GM13977 (cell line): ENCODE data around the gene CDC37.

Experiments used
- DNase-seq: peaks from one replicate; pipeline ENCODE4 v3.0.0; 2012; ENCODE audit warnings: low spot score
- in situ Hi-C: fragments of 300-500 bp; cut with MboI; formaldehyde crosslinking; loops from one replicate; pipeline ENCODE4 v1.12.0; 2022; ENCODE audit warnings: low sequenced_read_pairs, low pct_unique_long_range_greater_than_20kb, mixed read lengths, inconsistent platforms; ENCODE audit not compliant: unreplicated experiment
- TF ChIP-seq, protein P1 (sequence below): IDR thresholded peaks from 2 replicates; pipeline ENCODE4 v1.5.1; 2012; ENCODE audit warnings: mild to moderate bottlenecking, control low read depth; ENCODE audit not compliant: insufficient read depth; ENCODE audit errors: extremely low read depth, missing control alignments

CDC37 gene

DNA sequence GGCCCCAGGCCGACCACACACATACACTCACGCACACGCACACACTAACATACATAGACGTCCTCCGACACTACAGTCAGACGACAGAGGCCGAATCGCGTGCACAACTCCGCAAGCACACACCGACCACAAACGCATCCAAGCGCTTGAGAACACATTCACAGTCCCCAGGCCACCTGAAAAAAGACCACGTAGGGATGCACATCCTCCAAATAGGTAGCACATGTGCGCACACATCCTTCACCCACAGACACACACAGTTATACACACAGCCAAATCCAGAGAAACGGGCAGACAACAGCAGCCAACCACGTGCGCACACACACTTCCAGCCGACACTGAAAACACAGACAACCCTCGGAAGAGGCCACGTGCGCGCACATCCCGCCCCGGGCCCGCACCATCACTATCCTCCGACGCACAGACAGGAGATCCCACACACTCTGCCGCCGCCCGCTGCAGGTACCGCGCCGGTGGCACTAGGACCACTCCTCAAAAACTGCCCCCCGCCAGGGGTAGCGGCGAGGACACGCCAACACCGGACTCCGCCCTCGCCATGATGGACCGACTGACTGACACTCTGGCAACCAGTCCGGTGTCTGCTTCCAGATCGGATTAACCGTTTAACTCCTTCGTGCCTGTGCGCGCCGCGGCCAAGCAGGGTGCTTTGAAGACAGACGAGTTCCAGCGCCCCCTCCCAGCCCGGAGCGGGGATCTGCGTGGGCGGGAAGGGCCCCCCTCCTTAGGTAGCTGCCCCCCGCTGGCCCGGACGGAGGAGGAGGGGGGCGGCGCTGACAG, 16.5 kb upstream of the CDC37 start:
- TF ChIP-seq, protein P1, sequence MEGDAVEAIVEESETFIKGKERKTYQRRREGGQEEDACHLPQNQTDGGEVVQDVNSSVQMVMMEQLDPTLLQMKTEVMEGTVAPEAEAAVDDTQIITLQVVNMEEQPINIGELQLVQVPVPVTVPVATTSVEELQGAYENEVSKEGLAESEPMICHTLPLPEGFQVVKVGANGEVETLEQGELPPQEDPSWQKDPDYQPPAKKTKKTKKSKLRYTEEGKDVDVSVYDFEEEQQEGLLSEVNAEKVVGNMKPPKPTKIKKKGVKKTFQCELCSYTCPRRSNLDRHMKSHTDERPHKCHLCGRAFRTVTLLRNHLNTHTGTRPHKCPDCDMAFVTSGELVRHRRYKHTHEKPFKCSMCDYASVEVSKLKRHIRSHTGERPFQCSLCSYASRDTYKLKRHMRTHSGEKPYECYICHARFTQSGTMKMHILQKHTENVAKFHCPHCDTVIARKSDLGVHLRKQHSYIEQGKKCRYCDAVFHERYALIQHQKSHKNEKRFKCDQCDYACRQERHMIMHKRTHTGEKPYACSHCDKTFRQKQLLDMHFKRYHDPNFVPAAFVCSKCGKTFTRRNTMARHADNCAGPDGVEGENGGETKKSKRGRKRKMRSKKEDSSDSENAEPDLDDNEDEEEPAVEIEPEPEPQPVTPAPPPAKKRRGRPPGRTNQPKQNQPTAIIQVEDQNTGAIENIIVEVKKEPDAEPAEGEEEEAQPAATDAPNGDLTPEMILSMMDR: no peak
- in situ Hi-C loops: no loop called here
- peak; percentile 76 for DNase-seq

DNA sequence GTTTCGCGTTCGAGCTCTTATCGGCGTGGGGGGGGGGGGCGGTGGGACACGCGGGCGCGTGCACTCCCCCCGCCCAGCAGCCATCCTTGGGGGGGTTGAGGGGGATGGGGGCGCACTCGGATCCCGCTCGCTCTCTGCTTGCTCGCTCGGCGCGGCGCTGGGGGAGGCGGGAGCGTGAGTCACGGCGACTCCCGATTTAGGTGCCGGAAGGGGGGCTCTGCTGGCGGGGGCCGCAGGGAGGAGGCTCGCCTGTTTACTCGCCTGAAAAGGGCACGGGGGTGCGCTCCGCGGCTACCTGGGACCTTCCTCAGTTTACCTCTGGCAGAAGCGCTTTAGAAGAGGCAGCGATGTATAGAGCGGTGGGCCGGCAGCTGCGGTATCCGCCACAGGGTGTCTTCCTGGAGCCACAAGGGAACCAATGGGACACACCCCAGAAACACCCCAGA, 15.9 kb upstream of the CDC37 start:
- TF ChIP-seq, protein P1: peak; percentile 14
- DNase-seq: no peak
- in situ Hi-C loops: no loop called here

DNA sequence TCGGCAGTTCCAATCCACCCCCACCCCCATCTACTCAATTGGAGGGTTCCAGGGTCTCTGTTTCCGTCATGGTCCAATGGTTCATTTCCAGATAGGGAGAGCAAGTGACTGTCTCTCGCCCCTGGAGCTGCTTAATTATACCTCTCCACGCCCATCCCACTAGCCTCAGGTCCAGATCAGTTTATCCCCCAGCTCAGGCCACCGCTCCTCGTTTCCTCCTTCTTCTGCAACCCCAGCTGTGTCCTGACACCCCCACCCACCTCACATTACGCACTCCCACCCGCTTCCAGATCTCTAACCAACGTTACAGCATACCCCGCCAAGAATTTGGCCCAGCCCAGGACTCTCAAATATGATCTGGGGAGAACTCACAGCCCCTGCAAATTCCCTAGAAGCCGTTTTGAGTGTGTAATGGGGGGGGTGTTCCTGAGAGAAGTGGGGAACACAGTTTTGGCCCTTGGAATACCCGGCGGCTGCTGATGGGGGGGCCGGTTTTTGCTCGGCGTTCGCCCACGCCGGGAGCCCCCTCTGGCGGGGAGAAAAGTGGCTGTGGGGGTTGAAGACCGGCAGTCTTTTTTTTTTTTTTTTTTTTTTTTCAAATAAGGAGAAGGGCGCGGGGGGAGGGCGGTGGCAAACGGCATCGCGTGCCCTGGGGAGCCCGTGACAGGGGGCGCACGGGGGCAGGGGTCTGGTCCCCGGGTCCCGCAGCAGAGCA, 15.3 kb upstream of the CDC37 start:
- no peak for DNase-seq
- TF ChIP-seq, protein P1: peak; percentile 9
- in situ Hi-C loops: no loop called here

DNA sequence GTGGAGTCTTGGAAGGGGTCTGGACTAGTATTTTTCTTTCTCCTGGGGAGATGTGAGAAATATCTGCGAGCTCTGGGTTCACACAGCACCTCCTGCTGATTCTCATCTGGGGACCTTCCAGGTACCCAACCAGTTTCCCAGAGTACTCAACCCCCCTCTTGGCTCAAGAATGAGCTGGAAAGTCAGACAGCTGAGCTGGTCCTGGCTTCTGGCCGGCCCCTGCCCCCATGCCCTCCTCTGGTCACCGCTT, 14.8 kb upstream of the CDC37 start:
- TF ChIP-seq, protein P1: no peak
- DNase-seq: no peak
- in situ Hi-C loops: no loop called here

DNA sequence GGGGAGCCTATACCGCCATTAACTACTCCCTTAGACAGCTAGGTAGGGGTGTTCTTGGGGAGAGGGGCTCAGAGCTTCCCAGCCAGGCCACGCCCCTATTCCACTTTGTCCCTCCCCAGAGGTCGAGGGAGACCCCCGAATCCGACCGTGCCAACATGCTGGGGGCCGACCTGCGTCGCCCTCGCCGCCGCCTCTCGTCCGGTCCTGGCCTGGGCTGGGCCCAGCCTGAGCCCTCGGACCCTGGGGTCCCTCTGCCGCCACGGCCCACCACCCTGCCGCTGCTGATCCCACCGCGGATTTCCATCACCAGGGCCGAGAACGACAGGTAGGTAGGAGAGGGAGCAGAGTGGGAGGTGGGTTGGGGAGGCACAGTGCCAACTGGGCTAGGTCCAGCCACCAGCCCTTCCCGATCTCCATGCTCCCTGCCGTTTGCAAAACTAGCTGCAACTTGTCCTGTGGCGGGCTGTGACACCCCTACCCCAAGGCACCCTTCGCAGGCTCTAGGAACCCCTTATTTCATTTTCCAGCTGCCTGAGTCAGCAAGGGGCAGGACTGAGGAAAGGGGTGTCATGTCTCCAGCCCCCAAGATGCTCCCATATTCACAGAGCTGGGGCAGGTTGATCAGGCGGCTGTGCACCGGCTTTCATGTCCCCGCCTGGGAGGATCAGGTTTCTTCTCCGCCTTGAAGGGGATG, 14.3 kb upstream of the CDC37 start:
- TF ChIP-seq, protein P1: no peak
- in situ Hi-C loops: no loop called here
- no peak for DNase-seq

DNA sequence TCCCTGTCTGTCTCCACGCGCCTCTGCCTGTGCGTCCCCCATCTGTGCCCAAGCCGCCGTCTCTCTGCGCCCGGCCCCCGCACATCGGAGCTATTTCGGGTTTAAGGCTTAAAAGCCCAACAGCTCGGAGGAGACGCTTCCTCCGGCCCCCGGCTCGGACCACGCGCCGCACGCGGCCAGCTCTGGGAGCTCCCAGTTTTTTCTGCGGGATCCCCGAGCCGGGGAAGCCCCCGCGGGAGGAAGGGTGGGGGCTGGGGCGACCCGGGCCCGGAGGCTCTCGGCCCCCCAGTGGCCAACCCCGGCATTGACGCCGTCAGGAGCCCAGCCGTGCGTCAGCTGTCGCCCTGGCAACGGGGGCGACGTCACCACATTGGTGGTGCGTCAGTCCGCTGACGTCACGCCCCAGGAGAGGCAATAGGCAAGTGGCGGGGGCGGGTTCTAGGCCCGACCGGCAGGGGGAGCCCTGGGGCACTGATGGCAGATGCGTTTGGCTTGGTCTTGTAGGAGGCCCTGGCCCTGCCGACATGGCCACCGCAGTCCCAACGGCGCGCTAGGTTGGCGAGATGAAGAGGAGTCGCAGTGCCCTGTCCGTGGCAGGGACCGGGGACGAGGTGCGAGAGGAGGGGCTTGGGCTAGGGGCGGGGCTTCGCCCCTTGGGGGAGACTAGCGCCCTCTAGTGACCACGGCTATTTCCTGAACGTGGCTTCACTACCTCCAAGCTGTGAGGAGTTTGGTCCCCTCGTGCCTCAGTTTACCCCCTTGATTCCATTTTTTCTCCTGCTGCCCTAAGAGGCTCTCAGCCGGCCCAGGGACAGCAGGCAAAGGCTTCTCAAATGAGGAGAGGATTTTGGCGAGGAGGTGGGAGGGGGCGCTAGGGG, 13.3 kb upstream of the CDC37 start:
- TF ChIP-seq, protein P1: peak; percentile 77
- peak; percentile 96 for DNase-seq
- in situ Hi-C loops: no loop called here
